Measurements from ENCODE around the gene EPN2. TPM values are rescaled to one million over a fixed set of nuclear protein-coding genes. Genes with fewer than 3 reads are reported as not detected.

Gene EPN2
- polyA plus RNA-seq, 1 donor from 2014 or later = 37.8 TPM

DNA sequence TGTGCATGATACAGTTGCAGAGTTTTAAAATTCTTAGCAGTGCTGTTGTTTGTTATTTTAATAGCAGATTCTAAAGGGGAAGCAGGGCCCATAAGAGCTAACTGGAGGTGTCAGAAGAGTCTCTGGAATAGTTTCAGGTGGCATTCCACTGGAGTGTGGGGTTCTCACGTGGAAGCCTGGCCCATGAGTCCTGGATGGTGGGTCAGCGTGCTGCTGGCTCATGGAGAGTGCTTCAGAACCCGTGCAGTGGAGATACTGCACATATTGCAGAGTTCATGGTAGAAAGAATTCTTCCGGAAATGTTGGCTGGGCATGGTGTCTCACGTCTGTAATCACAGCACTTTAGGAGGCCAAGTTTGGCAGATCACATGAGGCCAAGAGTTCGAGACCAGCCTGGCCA, 81.4 kb downstream of the EPN2 start:
- Histone ChIP-seq H3K79me2 (replicated peaks; ENCODE audit: insufficient read depth, low read length) (no peaks in the 10 kb centered on the region), H3K9me2 (ENCODE audit: insufficient read depth, low read length) (no peaks in the 10 kb centered on the region), H3F3A (ENCODE audit: insufficient read depth, low read length, poor library complexity, severe bottlenecking) (no peaks in the 10 kb centered on the region), H2AFZ (ENCODE audit: low read depth, low read length) (no peak overlapping the region), H3K4me2 (ENCODE audit: low read length) (no peak overlapping the region), H3K9me3 (ENCODE audit: low read length) (no peaks in the 10 kb centered on the region), H3K27ac (ENCODE audit: low read length) (no peak overlapping the region), H3K27me3 (ENCODE audit: insufficient read depth, low read depth, low read length) (no peaks in the 10 kb centered on the region), H3K36me3 (ENCODE audit: insufficient read depth, low read length) (no peaks in the 10 kb centered on the region), H4K20me1 (ENCODE audit: insufficient read depth) (no peaks in the 10 kb centered on the region), H3K4me3 (ENCODE audit: low read length) (no peak overlapping the region), H3K9ac (ENCODE audit: low read length) (no peak overlapping the region)
- TF ChIP-seq CTCF (IDR thresholded peaks at IDR 0.05; ENCODE audit: poor library complexity, severe bottlenecking) = no peak
- TF ChIP-seq REST (IDR thresholded peaks at IDR 0.05; ENCODE audit: borderline replicate concordance) = no peak
- TF ChIP-seq RAD21 (conservative IDR thresholded peaks at IDR 0.05) = no peak
- TF ChIP-seq EP300 (conservative IDR thresholded peaks at IDR 0.05; ENCODE audit: poor library complexity, severe bottlenecking) = no peak
- TF ChIP-seq EZH2 (IDR thresholded peaks at IDR 0.05; ENCODE audit: borderline replicate concordance, insufficient read depth, low read length, poor library complexity, severe bottlenecking) = no peak
- no peak for TF ChIP-seq MXI1 (conservative IDR thresholded peaks at IDR 0.05; ENCODE audit: poor library complexity, severe bottlenecking)
- TF ChIP-seq SMC3 (conservative IDR thresholded peaks at IDR 0.05; ENCODE audit: poor library complexity) = no peak
- TF ChIP-seq TAF1 (IDR thresholded peaks at IDR 0.05; ENCODE audit: low read depth) = no peak
- TF ChIP-seq POLR2AphosphoS5 (IDR thresholded peaks at IDR 0.05) = no peak

- H3K9ac ChIP-seq (ENCODE audit: low read length) = no peak overlapping the region
- no peak overlapping the region for H3K4me3 ChIP-seq (ENCODE audit: low read length)
- H3K27me3 ChIP-seq (ENCODE audit: insufficient read depth, low read depth, low read length) = no peaks in the 10 kb centered on the region
- no peaks in the 10 kb centered on the region for H3K79me2 ChIP-seq (replicated peaks; ENCODE audit: insufficient read depth, low read length)
- no peaks in the 10 kb centered on the region for H3F3A ChIP-seq (ENCODE audit: insufficient read depth, low read length, poor library complexity, severe bottlenecking)
- H3K27ac ChIP-seq (ENCODE audit: low read length) = no peak overlapping the region
- no peak overlapping the region for H2AFZ ChIP-seq (ENCODE audit: low read depth, low read length)
- no peaks in the 10 kb centered on the region for H3K9me2 ChIP-seq (ENCODE audit: insufficient read depth, low read length)
- no peak overlapping the region for H3K4me2 ChIP-seq (ENCODE audit: low read length)
- TF ChIP-seq MXI1 (conservative IDR thresholded peaks at IDR 0.05; ENCODE audit: poor library complexity, severe bottlenecking) = no peak
- no peak for TF ChIP-seq EZH2 (IDR thresholded peaks at IDR 0.05; ENCODE audit: borderline replicate concordance, insufficient read depth, low read length, poor library complexity, severe bottlenecking)
- no peak for TF ChIP-seq TAF1 (IDR thresholded peaks at IDR 0.05; ENCODE audit: low read depth)
- TF ChIP-seq POLR2AphosphoS5 (IDR thresholded peaks at IDR 0.05) = no peak
- TF ChIP-seq EP300 (conservative IDR thresholded peaks at IDR 0.05; ENCODE audit: poor library complexity, severe bottlenecking) = no peak
- TF ChIP-seq CTCF (IDR thresholded peaks at IDR 0.05; ENCODE audit: poor library complexity, severe bottlenecking) = no peak
- TF ChIP-seq RAD21 (conservative IDR thresholded peaks at IDR 0.05) = no peak
- TF ChIP-seq REST (IDR thresholded peaks at IDR 0.05; ENCODE audit: borderline replicate concordance) = no peak
- TF ChIP-seq SMC3 (conservative IDR thresholded peaks at IDR 0.05; ENCODE audit: poor library complexity) = no peak
- H3K9me3 ChIP-seq (ENCODE audit: low read length) = no peaks in the 10 kb centered on the region
- no peaks in the 10 kb centered on the region for H3K36me3 ChIP-seq (ENCODE audit: insufficient read depth, low read length)
- no peaks in the 10 kb centered on the region for H4K20me1 ChIP-seq (ENCODE audit: insufficient read depth)
These were observed 82.8 kb downstream of the EPN2 start for GRCh38 chr17:19319771-19320505.
